Ectodermal cell (in vitro differentiated cells): ENCODE measurements around the gene ANXA11.

Source experiments
- H3K27ac ChIP-seq: 2 replicates; pipeline ENCODE4 v1.7.0; 2013; ENCODE audit warnings: mild to moderate bottlenecking, low read depth, low read length; ENCODE audit not compliant: insufficient read depth, poor library complexity, severe bottlenecking
- H3K27me3 ChIP-seq: 2 replicates; pipeline ENCODE4 v1.7.0; 2013; ENCODE audit warnings: mild to moderate bottlenecking, low read length; ENCODE audit not compliant: insufficient read depth, control insufficient read depth, poor library complexity, severe bottlenecking
- H3K36me3 ChIP-seq: one replicate; pipeline ENCODE4 v1.7.0; 2013; ENCODE audit warnings: low read length; ENCODE audit not compliant: control insufficient read depth, insufficient read depth
- H3K4me1 ChIP-seq: one replicate; pipeline ENCODE4 v1.7.0; 2013; ENCODE audit warnings: low read length; ENCODE audit not compliant: control insufficient read depth, insufficient read depth
- H3K4me3 ChIP-seq: 2 replicates; pipeline ENCODE4 v1.7.0; 2013; ENCODE audit warnings: low read depth, low read length, control low read depth; ENCODE audit not compliant: insufficient read depth
- H3K9me3 ChIP-seq: 2 replicates; pipeline ENCODE4 v1.7.0; 2013; ENCODE audit warnings: mild to moderate bottlenecking, low read length, moderate library complexity; ENCODE audit not compliant: control insufficient read depth
- WGBS, 2 experiments: methylation state at CpG; one replicate each; pipeline ENCODE4 v1.1.7; 2013; ENCODE audit warnings: missing lambda C conversion rate in 2 of 2; 5-methylcytosine and 5-hydroxymethylcytosine counted together

The ANXA11 gene

GRCh38 chr10:80200259-80200658 is 5.1 kb downstream of the ANXA11 start:
- H3K27me3 ChIP-seq: peaks cover 19% of the 10 kb centered on the region
- no peaks in the 10 kb centered on the region for H3K9me3 ChIP-seq
- H3K27ac ChIP-seq: no peak overlapping the region
- 100% methylated on average over 1 of the region's 1 CpG; no CpG with 5 or more reads in 1 of the 2 experiments for WGBS, 2 experiments
- no peaks in the 10 kb centered on the region for H3K36me3 ChIP-seq
- no peaks in the 10 kb centered on the region for H3K4me1 ChIP-seq
- no peak overlapping the region for H3K4me3 ChIP-seq

- no peak overlapping the region for H3K27ac ChIP-seq
- no peak overlapping the region for H3K4me3 ChIP-seq
- no peaks in the 10 kb centered on the region for H3K36me3 ChIP-seq
- WGBS, 2 experiments: 81 to 86% methylated on average over 8 of the region's 8 CpGs
- H3K27me3 ChIP-seq: peaks cover 15% of the 10 kb centered on the region
- H3K9me3 ChIP-seq: no peaks in the 10 kb centered on the region
- no peaks in the 10 kb centered on the region for H3K4me1 ChIP-seq
Measured at GRCh38 chr10:80199828-80200227, 5.5 kb downstream of the ANXA11 start.

- 93 to 96% methylated on average over 9 to 12 of the region's 14 CpGs for WGBS, 2 experiments
- no peaks in the 10 kb centered on the region for H3K4me1 ChIP-seq
- no peaks in the 10 kb centered on the region for H3K9me3 ChIP-seq
- H3K27ac ChIP-seq: no peak overlapping the region
- H3K36me3 ChIP-seq: no peaks in the 10 kb centered on the region
- H3K4me3 ChIP-seq: no peak overlapping the region
- H3K27me3 ChIP-seq: no peaks in the 10 kb centered on the region
Measured at GRCh38 chr10:80197972-80198916, 7.1 kb downstream of the ANXA11 start.

- Histone ChIP-seq H3K27ac (no peak overlapping the region), H3K36me3 (no peaks in the 10 kb centered on the region), H3K4me3 (no peak overlapping the region), H3K4me1 (no peaks in the 10 kb centered on the region), H3K27me3 (no peaks in the 10 kb centered on the region), H3K9me3 (no peaks in the 10 kb centered on the region)
- 92 to 95% methylated on average over 2 of the region's 2 CpGs for WGBS, 2 experiments
Measured at GRCh38 chr10:80196950-80197315, 8.4 kb downstream of the ANXA11 start.

- H3K4me3 ChIP-seq: no peak overlapping the region
- H3K9me3 ChIP-seq: no peaks in the 10 kb centered on the region
- WGBS, 2 experiments: 83 to 93% methylated on average over 8 of the region's 8 CpGs
- no peaks in the 10 kb centered on the region for H3K36me3 ChIP-seq
- H3K27ac ChIP-seq: no peak overlapping the region
- H3K27me3 ChIP-seq: no peaks in the 10 kb centered on the region
- no peaks in the 10 kb centered on the region for H3K4me1 ChIP-seq
Measured at GRCh38 chr10:80196270-80196949, 8.9 kb downstream of the ANXA11 start.

GRCh38 chr10:80195046-80195574 is 10.2 kb downstream of the ANXA11 start:
- Histone ChIP-seq H3K4me1 (no peaks in the 10 kb centered on the region), H3K4me3 (no peak overlapping the region), H3K36me3 (no peaks in the 10 kb centered on the region), H3K9me3 (no peaks in the 10 kb centered on the region), H3K27me3 (no peaks in the 10 kb centered on the region), H3K27ac (no peak overlapping the region)
- 93 to 94% methylated on average over 4 of the region's 4 CpGs for WGBS, 2 experiments

GRCh38 chr10:80194373-80195045 is 10.8 kb downstream of the ANXA11 start:
- no peak overlapping the region for H3K27ac ChIP-seq
- 71 to 78% methylated on average over 10 to 11 of the region's 11 CpGs for WGBS, 2 experiments
- no peaks in the 10 kb centered on the region for H3K9me3 ChIP-seq
- no peaks in the 10 kb centered on the region for H3K27me3 ChIP-seq
- no peaks in the 10 kb centered on the region for H3K4me1 ChIP-seq
- no peak overlapping the region for H3K4me3 ChIP-seq
- H3K36me3 ChIP-seq: no peaks in the 10 kb centered on the region

DNA sequence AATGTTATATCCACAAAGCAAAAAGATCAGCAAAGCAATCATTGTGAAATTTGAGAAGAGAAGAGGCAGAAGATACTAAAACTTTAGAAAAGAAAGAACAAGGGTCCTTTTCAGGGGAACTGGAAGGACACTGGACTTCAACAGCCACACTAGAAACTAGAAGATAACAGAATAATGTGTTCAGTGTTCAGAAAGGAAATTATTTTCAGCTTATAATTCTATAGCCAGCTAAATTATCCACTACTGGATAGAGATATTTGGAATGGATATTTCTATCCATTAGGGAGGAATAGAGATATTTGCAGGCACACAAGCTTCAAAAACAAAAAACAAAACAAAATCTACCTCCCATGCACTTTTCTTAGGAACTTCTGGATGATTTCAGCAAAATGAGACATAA is 12.8 kb downstream of the ANXA11 start:
- Histone ChIP-seq H3K27me3 (no peaks in the 10 kb centered on the region), H3K9me3 (no peaks in the 10 kb centered on the region), H3K4me1 (no peaks in the 10 kb centered on the region), H3K4me3 (no peak overlapping the region), H3K36me3 (no peaks in the 10 kb centered on the region), H3K27ac (no peak overlapping the region)

DNA sequence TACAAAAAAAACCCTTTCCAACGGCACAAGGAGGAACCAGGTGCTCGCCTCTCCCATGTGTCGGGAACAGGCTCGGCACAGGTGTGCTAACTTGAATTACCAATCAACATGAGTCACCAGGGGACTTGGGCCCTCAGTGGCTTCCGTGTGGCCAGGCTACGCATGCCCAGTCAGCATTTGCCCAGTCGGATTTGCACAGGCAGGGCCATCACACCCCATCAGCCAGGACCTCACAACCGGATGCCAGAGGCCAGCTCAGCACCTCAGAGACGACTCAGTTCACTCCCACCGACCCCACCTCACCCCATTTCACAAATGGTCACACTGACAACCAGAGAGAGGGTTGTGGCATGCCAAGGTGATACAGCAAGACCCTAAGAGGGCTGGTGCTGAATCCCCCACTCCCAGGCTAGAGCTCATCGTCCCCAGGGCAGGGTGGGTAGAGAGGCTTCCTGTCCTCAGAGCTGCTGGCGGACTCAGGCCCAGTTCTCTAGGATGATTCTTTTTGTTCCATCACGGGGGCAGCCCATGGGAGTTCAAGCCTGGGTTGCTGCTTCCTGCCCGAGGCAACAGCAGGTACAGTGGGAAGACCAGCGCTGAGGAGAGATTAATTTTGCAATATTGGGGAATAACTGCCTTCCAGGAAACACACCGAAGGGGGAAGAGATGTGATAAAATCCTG is 13.6 kb downstream of the ANXA11 start:
- no peak overlapping the region for H3K4me3 ChIP-seq
- H3K27me3 ChIP-seq: no peaks in the 10 kb centered on the region
- WGBS, 2 experiments: 81 to 82% methylated on average over 16 of the region's 16 CpGs
- no peaks in the 10 kb centered on the region for H3K9me3 ChIP-seq
- no peaks in the 10 kb centered on the region for H3K36me3 ChIP-seq
- no peaks in the 10 kb centered on the region for H3K4me1 ChIP-seq
- H3K27ac ChIP-seq: no peak overlapping the region
